ENCODE measurements around the gene GTSF1L. TPM values are rescaled to one million over a fixed set of nuclear protein-coding genes. Genes with fewer than 3 reads are reported as not detected.

The GTSF1L gene
- total RNA-seq, 2 donors from 2014 or later: not detected

- Histone ChIP-seq H3K27me3 (no peaks in the 10 kb centered on the region), H3K4me1 (no peaks in the 10 kb centered on the region), H3K36me3 (no peaks in the 10 kb centered on the region), H3K27ac (no peak overlapping the region), H3K4me3 (no peak overlapping the region), H3K9me3 (no peaks in the 10 kb centered on the region), H3K9ac (ENCODE audit: low read depth in 2 of 2, low read length in 2 of 2) (peak overlapping the region in 1 of 2 donors; percentile 12)
- TF ChIP-seq CTCF (IDR thresholded peaks at IDR 0.05): no peak
- no peak for DNase-seq
- intact Hi-C loops (cut with DNase I): no loop called here
Observed at GRCh38 chr20:43721429-43722152, 5.2 kb downstream of the GTSF1L start.

- no peak for TF ChIP-seq CTCF (IDR thresholded peaks at IDR 0.05)
- no peak for DNase-seq
- intact Hi-C loops (cut with DNase I): no loop called here
- H3K9ac ChIP-seq (ENCODE audit: low read depth in 2 of 2, low read length in 2 of 2): no peak overlapping the region
- no peaks in the 10 kb centered on the region for H3K9me3 ChIP-seq
- no peaks in the 10 kb centered on the region for H3K27me3 ChIP-seq
- no peaks in the 10 kb centered on the region for H3K36me3 ChIP-seq
- H3K4me1 ChIP-seq: no peaks in the 10 kb centered on the region
- no peak overlapping the region for H3K4me3 ChIP-seq
- H3K27ac ChIP-seq: no peak overlapping the region
Observed at GRCh38 chr20:43721097-43721428, 5.7 kb downstream of the GTSF1L start.

- no peak for DNase-seq
- Histone ChIP-seq H3K9ac (ENCODE audit: low read depth in 2 of 2, low read length in 2 of 2) (no peak overlapping the region), H3K27me3 (no peaks in the 10 kb centered on the region), H3K36me3 (no peaks in the 10 kb centered on the region), H3K27ac (no peak overlapping the region), H3K4me3 (no peak overlapping the region), H3K9me3 (no peaks in the 10 kb centered on the region), H3K4me1 (no peaks in the 10 kb centered on the region)
- no peak for TF ChIP-seq CTCF (IDR thresholded peaks at IDR 0.05)
- intact Hi-C loops (cut with DNase I): no loop called here
Observed at GRCh38 chr20:43720007-43720406, 6.8 kb downstream of the GTSF1L start.

- H3K9me3 ChIP-seq: no peaks in the 10 kb centered on the region
- H3K9ac ChIP-seq (ENCODE audit: low read depth in 2 of 2, low read length in 2 of 2): no peak overlapping the region
- no peaks in the 10 kb centered on the region for H3K4me1 ChIP-seq
- H3K4me3 ChIP-seq: no peak overlapping the region
- no peaks in the 10 kb centered on the region for H3K27me3 ChIP-seq
- H3K36me3 ChIP-seq: no peaks in the 10 kb centered on the region
- H3K27ac ChIP-seq: no peak overlapping the region
- no peak for TF ChIP-seq CTCF (IDR thresholded peaks at IDR 0.05)
- DNase-seq: no peak
- intact Hi-C loops (cut with DNase I): no loop called here
Observed at GRCh38 chr20:43717616-43717995, 9.2 kb downstream of the GTSF1L start.

- Histone ChIP-seq H3K4me1 (no peaks in the 10 kb centered on the region), H3K27me3 (no peaks in the 10 kb centered on the region), H3K4me3 (no peak overlapping the region), H3K27ac (no peak overlapping the region), H3K36me3 (no peaks in the 10 kb centered on the region), H3K9ac (ENCODE audit: low read depth in 2 of 2, low read length in 2 of 2) (no peak overlapping the region), H3K9me3 (no peaks in the 10 kb centered on the region)
- DNase-seq: no peak
- no peak for TF ChIP-seq CTCF (IDR thresholded peaks at IDR 0.05)
- intact Hi-C loops (cut with DNase I): no loop called here
Observed at GRCh38 chr20:43716757-43717615, 9.8 kb downstream of the GTSF1L start.

Data from colonic mucosa (tissue), 4 donors.